ENCODE data around the gene TPST1. TPM values are rescaled to one million over a fixed set of nuclear protein-coding genes. Genes with fewer than 3 reads are reported as not detected.
A peak's percentile ranks its signal among the peaks of the same experiment; 100 is the strongest.

TPST1 gene
- total and polyA plus RNA-seq, 9 of the 15 experiments (the other 6 are each of a cell fraction or from before 2014, with no cell fraction given): 0.15 to 2.2 (median 0.53) TPM

DNA sequence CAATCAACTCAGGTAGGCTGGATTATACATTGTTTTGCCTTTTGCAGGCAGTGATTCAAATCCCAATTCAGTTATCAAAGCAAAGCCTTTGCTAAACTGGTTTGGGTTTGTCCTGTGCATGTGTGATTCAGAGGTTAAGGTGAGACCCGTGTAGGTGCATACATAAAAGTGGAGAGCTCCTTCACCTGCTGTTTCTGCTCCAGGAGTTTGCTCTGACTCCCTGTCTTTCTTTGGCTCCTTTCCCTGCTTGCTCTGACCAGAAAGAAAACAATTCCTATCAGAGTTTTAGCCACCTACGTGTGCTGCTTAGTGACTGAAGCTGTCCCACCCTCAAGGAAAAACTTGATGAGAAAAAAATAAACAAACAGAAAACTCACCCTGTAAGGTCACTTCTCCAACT lies 101.1 kb downstream of the TPST1 start (continued):
- TF ChIP-seq, protein P1, sequence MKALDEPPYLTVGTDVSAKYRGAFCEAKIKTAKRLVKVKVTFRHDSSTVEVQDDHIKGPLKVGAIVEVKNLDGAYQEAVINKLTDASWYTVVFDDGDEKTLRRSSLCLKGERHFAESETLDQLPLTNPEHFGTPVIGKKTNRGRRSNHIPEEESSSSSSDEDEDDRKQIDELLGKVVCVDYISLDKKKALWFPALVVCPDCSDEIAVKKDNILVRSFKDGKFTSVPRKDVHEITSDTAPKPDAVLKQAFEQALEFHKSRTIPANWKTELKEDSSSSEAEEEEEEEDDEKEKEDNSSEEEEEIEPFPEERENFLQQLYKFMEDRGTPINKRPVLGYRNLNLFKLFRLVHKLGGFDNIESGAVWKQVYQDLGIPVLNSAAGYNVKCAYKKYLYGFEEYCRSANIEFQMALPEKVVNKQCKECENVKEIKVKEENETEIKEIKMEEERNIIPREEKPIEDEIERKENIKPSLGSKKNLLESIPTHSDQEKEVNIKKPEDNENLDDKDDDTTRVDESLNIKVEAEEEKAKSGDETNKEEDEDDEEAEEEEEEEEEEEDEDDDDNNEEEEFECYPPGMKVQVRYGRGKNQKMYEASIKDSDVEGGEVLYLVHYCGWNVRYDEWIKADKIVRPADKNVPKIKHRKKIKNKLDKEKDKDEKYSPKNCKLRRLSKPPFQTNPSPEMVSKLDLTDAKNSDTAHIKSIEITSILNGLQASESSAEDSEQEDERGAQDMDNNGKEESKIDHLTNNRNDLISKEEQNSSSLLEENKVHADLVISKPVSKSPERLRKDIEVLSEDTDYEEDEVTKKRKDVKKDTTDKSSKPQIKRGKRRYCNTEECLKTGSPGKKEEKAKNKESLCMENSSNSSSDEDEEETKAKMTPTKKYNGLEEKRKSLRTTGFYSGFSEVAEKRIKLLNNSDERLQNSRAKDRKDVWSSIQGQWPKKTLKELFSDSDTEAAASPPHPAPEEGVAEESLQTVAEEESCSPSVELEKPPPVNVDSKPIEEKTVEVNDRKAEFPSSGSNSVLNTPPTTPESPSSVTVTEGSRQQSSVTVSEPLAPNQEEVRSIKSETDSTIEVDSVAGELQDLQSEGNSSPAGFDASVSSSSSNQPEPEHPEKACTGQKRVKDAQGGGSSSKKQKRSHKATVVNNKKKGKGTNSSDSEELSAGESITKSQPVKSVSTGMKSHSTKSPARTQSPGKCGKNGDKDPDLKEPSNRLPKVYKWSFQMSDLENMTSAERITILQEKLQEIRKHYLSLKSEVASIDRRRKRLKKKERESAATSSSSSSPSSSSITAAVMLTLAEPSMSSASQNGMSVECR (CRISPR knock-in tag; IDR thresholded peaks at IDR 0.05): no peak
- no peak for TF ChIP-seq PCBP1 (IDR thresholded peaks at IDR 0.05; ENCODE audit: low read depth, low read length, poor library complexity, severe bottlenecking)

DNA sequence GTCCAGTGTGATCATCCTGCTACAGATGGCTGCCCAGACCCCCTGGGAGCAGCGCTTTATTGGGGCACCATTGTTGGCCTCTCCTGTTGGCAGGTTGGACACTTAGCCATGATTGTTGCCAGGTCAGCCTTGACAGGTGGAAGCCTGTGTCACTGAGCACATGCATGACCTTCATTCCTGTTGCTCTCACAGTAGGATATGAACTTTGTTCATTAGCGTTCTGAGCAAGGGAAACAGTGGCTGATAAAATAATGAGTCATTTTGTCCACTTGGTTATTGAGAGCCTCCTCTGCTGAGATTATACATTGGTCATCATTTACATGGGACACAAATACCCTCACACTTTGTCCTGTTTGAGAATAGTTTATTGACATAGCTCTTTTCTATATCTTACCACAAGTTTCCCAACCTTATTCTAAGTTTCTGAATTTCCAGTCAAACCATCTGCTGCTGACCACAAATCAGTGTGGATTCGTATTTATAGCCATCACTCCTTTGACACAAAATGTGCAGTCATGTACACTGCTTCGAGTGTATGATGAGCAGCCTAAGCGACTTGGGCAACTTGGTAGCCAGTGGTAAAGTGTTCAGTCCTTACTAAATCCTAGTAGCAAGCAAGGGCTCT lies 102.6 kb downstream of the TPST1 start:
- ChIA-PET CTCF (ENCODE audit: low intra/inter-chr PET ratio) (no interaction called here), POLR2A (no interaction called here)
- Histone ChIP-seq H3K27ac (ENCODE audit: extremely low read depth, low read depth, low read length) (no peak overlapping the region), H3K4me2 (ENCODE audit: insufficient read depth, low read length) (no peak overlapping the region), H3K4me3 (no peak overlapping the region), H4K20me1 (replicated peaks; ENCODE audit: control insufficient read depth, insufficient read depth, low read length) (no peaks in the 10 kb centered on the region), H3K4me1 (replicated peaks in 1 of 2; ENCODE audit: control insufficient read depth in 2 of 2, insufficient read depth in 2 of 2, low read length in 2 of 2) (no peaks in the 10 kb centered on the region), H3K9ac (ENCODE audit: insufficient read depth in 1 of 2, low read depth in 2 of 2, low read length in 2 of 2) (no peak overlapping the region), H3K36me3 (ENCODE audit: control insufficient read depth, insufficient read depth, low read length) (no peaks in the 10 kb centered on the region), H3K27me3 (ENCODE audit: control insufficient read depth in 2 of 2, insufficient read depth in 2 of 2, low read length in 2 of 2) (peaks cover 20 to 41% of the 10 kb centered on the region in 2 experiments), H3K79me2 (ENCODE audit: control insufficient read depth, insufficient read depth, low read length) (no peaks in the 10 kb centered on the region), H3K9me3 (replicated peaks; ENCODE audit: control insufficient read depth, insufficient read depth, low read depth, low read length) (no peaks in the 10 kb centered on the region), H2AFZ (ENCODE audit: low read depth, low read length) (no peak overlapping the region), H3K9me1 (ENCODE audit: control insufficient read depth, insufficient read depth, low read length) (no peaks in the 10 kb centered on the region)
- WGBS (ENCODE audit: insufficient coverage, low coverage, missing lambda C conversion rate): 2% methylated on average over 5 of the region's 5 CpGs
- BruUV-seq (replicated peaks): no TSS peak
- FAIRE-seq (no peak), ATAC-seq (no peak), DNase-seq (ENCODE audit: extremely low read depth in 1 of 4, low spot score in 3 of 4) (no peak)
- intact Hi-C loops (cut with micrococcal nuclease): no loop called here
- in situ Hi-C loops (cut with MboI): no loop called here
- TF ChIP-seq FOSL1 (tag; conservative IDR thresholded peaks at IDR 0.05) (peak; percentile 43), RBFOX2 (IDR thresholded peaks at IDR 0.05; ENCODE audit: low read depth, low read length) (no peak)

Measured in K562 (cell line).